Activated naive CD4-positive, alpha-beta T cell treated with anti-CD3 and anti-CD28 coated beads, Interleukin-2, amount 50 U/mL, for 24 hours (primary cell): ENCODE data around the gene PLA2G2C.

Experiments used
- H3K27ac Mint-ChIP-seq: one replicate; pipeline ENCODE4 v1.8.0; 2021; ENCODE audit warnings: mild to moderate bottlenecking, mixed read lengths
- H3K27me3 Mint-ChIP-seq: one replicate; pipeline ENCODE4 v1.8.0; 2021; ENCODE audit warnings: mixed read lengths
- H3K36me3 Mint-ChIP-seq: one replicate; pipeline ENCODE4 v1.8.0; 2021; ENCODE audit warnings: mixed read lengths
- H3K4me1 Mint-ChIP-seq: one replicate; pipeline ENCODE4 v1.8.0; 2021; ENCODE audit warnings: mixed read lengths
- H3K4me3 Mint-ChIP-seq: one replicate; pipeline ENCODE4 v1.8.0; 2021; ENCODE audit warnings: mild to moderate bottlenecking, mixed read lengths
- H3K9me3 Mint-ChIP-seq: one replicate; pipeline ENCODE4 v1.8.0; 2021; ENCODE audit warnings: mixed read lengths

PLA2G2C gene

DNA sequence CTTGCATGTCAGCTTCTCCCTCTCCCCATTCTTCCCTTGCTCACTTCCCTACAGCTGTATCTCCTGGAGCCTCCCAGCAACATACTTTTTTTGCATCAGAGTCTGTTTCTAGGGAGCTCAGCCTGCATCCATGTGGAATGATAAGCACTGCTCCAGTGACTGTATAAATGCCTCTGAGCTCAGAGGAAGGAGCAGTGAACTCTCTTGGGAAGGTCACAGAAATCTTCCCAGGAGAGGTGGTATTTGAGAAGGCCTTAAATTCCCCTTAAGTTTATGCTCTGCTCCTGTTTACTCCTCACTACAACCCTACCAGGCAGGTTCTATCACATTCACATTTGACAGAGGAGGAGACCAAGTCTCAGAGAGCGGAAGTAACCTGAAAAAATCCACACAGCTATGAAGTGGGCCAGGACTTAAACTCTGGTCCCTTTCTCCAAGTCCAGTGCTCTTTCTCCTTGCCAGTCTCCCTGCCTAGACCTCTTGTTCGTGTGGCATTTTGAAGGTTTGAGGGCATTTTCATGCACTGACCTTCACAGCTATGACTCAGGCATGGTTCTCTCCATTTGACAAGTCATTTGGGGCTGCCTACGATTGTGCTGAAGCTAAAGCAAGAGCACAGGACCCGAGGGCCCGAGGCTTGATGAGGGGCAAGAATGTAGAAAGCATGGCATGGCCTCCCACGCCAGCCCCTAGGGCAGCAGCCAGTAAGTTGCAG lies 6.0 kb downstream of the PLA2G2C start:
- H3K27ac Mint-ChIP-seq = no peak overlapping the region
- no peak overlapping the region for H3K4me3 Mint-ChIP-seq
- H3K36me3 Mint-ChIP-seq = no peaks in the 10 kb centered on the region
- H3K4me1 Mint-ChIP-seq = peaks cover 18% of the 10 kb centered on the region
- H3K9me3 Mint-ChIP-seq = no peaks in the 10 kb centered on the region
- H3K27me3 Mint-ChIP-seq = no peaks in the 10 kb centered on the region

DNA sequence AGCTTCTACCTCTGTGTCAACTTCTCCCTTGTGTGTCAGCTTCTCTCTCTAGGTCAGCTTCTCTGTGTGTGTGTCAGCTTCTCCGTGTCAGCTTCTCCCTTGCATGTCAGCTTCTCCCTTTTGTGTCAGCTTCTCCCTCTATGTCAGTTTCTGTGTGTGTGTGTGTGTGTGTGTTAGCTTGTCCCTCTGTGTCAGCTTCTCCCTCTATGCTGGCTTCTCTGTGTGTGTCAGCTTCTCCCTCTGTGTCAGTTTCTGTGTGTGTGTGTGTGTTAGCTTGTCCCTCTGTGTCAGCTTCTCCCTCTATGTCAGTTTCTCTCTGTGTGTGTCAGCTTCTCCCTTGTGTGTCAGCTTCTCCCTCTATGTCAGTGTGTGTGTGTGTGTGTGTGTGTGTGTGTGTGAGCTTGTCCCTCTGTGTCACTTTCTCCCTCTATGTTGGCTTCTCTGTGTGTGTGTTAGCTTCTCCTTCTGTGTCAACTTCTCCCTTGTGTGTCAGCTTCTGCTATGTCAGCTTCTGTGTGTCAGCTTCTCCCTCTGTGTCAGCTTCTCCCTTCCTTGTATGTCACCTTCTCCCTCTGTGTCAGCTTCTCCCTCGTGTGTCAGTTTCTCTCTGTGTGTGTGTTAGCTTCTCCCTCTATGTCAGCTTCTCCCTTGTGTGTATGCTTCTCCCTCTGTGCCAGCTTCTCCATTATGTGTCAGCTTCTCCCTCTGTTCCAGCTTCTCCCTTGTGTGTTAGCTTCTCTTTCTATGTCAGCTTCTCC lies 6.8 kb downstream of the PLA2G2C start:
- Mint-ChIP-seq H3K4me1 (peaks cover 18% of the 10 kb centered on the region), H3K9me3 (no peaks in the 10 kb centered on the region), H3K27me3 (no peaks in the 10 kb centered on the region), H3K27ac (no peak overlapping the region), H3K4me3 (no peak overlapping the region), H3K36me3 (no peaks in the 10 kb centered on the region)

DNA sequence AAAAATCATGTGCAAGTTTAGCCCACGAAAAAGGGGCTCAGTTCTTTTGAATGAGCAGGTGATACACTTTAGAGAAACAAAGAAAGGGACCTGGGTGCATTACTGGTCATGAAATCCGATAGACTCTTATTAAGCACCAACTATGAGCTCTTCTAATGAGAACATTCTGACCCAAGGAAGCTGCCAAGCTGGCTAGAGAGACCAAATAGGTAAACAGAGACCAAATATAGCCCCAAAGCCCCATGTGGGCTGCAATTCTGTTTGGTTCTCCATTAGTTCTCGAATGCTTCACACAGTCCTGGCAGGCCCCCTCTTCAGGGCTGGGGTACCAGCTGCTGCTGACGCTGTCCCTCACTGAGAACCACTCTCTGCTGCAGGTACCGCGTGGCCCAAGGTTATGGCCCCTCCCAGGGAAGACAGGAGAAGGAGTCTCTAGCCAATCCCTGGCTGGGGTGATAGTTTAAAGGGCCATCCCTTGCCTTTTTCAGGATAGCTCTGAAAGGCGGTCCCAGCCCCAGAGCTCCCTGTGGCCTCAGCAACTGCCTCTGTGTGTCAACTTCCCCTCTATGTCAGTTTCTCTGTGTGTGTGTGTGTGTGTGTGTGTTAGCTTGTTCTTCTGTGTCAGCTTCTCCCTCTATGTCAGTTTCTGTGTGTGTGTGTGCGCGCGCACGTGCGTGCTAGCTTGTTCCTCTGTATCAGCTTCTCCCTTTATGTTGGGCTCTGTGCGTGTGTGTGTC lies 7.5 kb downstream of the PLA2G2C start:
- Mint-ChIP-seq H3K27me3 (no peaks in the 10 kb centered on the region), H3K4me1 (peaks cover 12% of the 10 kb centered on the region), H3K4me3 (no peak overlapping the region), H3K9me3 (no peaks in the 10 kb centered on the region), H3K36me3 (no peaks in the 10 kb centered on the region), H3K27ac (no peak overlapping the region)

DNA sequence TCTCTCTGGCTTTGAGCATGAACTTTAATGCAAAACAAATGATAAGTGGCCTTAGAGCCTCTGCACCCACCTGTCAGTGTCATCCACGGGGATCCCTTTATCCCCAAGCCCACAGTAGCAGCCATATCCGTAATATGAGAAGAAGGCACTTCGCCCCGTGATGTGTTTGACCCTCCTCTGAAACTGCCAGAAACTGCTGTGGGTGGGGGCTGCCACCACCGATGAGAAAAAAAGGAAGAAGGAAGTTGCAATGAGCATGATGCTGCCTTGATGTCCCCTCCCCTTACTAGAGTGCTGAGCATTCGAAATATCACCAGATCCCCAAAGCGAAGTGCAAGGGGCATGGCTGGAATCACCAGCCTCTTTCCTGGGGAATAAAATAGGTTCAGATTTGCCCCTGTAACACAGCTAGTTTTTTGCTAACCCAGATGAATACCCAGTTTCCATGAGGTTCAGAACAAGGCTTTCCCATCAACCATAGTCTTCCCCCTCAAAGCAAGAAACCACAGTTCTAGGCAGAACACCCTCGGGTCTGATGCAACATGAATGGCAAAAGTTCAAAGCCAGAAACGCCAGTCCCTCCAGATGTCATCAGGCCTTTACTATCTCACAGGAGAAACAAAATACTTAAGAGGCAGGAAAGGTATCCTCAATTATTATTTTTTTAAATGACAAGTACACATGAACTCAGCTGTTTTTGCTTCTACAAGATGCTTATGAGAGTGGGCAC lies 11.2 kb downstream of the PLA2G2C start:
- H3K4me1 Mint-ChIP-seq = peaks cover 22% of the 10 kb centered on the region
- H3K36me3 Mint-ChIP-seq = no peaks in the 10 kb centered on the region
- no peak overlapping the region for H3K27ac Mint-ChIP-seq
- no peaks in the 10 kb centered on the region for H3K9me3 Mint-ChIP-seq
- no peaks in the 10 kb centered on the region for H3K27me3 Mint-ChIP-seq
- peak overlapping the region; percentile 6 for H3K4me3 Mint-ChIP-seq

GRCh38 chr1:20172033-20172590 lies 14.2 kb downstream of the PLA2G2C start:
- Mint-ChIP-seq H3K27me3 (no peaks in the 10 kb centered on the region), H3K36me3 (no peaks in the 10 kb centered on the region), H3K27ac (no peak overlapping the region), H3K4me1 (peaks cover 22% of the 10 kb centered on the region), H3K4me3 (no peak overlapping the region), H3K9me3 (no peaks in the 10 kb centered on the region)

DNA sequence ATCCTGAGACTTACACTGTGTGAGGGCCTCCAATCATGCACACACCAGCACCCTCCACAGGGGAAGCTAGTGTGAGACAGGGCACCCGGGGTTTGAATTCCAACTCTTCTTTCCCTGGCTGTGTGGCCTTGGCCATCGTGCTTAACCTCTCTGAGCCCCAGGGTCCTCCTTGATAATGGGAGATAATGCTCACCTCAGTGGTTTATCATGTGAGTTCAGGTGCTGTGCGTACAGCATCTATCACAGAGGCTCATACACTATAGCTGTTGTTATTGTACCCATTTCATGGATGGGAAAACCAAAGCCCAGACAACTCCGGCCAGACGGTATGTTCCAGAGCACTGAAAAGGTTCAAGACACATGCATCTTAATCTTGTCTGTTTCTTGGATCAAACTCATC lies 16.4 kb downstream of the PLA2G2C start:
- H3K36me3 Mint-ChIP-seq = peaks cover 4% of the 10 kb centered on the region
- no peak overlapping the region for H3K4me3 Mint-ChIP-seq
- H3K9me3 Mint-ChIP-seq = peaks cover 5% of the 10 kb centered on the region
- H3K27me3 Mint-ChIP-seq = no peaks in the 10 kb centered on the region
- H3K4me1 Mint-ChIP-seq = peaks cover 14% of the 10 kb centered on the region
- no peak overlapping the region for H3K27ac Mint-ChIP-seq

DNA sequence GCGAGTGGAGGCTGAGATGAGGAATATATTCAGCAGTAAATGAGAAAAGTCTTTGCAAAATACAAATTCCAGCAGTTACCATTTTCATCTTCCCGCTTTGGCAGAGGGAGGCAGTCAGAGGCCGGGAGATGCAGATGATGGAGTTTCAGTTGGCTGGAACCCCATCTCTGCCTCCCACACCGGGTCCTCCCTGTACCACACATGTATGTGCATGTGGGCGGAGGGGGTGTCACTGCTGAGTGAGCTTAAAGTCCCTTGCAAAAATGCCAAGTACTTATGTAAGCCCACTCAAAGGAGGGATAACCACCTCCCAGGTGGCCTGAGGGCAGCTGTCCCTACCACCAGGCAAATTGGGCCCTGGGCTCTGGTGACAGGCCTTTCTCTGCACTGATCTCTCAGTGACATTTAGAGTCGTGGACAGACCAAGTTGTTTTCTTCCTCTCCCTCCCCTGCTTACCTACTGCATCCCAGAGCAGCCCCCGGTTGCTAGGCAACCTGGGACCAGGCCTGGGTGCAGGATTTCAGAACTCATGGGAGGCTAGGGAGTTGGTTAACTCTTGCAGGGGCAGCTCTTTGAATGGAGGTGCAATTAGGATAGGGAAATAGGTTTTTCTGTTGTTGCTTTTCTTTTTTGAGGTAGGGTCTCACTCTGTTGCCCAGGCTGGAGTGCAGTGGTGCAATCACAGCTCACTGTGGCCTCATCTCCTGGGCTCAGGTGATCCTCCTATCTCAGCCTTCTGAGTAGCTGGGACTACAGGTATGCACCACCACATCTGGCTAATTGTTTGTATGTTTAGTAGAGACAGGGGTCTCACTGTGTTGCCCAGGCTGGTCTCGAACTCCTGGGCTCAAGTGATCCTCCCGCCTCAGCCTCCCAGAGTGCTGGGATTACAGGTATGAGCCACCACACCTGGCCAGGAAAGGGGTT lies 17.5 kb downstream of the PLA2G2C start:
- H3K27me3 Mint-ChIP-seq = no peaks in the 10 kb centered on the region
- H3K9me3 Mint-ChIP-seq = peaks cover 6% of the 10 kb centered on the region
- no peak overlapping the region for H3K27ac Mint-ChIP-seq

DNA sequence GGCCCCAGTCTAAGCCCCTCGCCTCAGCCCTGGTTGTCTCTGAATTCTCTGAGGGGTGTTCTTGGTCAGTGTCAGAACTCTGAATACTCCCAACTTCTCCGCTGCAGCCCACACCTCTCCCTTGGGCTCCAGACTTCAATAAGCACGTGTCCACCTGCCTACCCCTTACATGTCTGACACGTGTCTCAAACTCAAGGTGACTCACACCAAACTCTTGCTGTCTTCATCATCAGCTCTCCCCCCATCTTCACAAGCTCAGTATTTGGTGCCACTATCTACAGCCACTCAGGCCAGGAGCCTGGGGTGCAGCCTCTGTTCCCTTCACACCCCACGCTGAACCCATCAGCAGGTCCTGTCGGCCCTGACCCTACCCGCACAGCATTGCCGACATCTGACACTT lies 19.2 kb downstream of the PLA2G2C start:
- peaks cover 7% of the 10 kb centered on the region for H3K4me1 Mint-ChIP-seq
- no peak overlapping the region for H3K27ac Mint-ChIP-seq
- no peaks in the 10 kb centered on the region for H3K27me3 Mint-ChIP-seq
- H3K4me3 Mint-ChIP-seq = no peak overlapping the region
- H3K36me3 Mint-ChIP-seq = peaks cover 7% of the 10 kb centered on the region
- peaks cover 6% of the 10 kb centered on the region for H3K9me3 Mint-ChIP-seq

More for the DNA sequence above, 17.5 kb downstream of the PLA2G2C start:
- Mint-ChIP-seq H3K36me3 (peaks cover 4% of the 10 kb centered on the region), H3K4me1 (peaks cover 10% of the 10 kb centered on the region), H3K4me3 (no peak overlapping the region)

DNA sequence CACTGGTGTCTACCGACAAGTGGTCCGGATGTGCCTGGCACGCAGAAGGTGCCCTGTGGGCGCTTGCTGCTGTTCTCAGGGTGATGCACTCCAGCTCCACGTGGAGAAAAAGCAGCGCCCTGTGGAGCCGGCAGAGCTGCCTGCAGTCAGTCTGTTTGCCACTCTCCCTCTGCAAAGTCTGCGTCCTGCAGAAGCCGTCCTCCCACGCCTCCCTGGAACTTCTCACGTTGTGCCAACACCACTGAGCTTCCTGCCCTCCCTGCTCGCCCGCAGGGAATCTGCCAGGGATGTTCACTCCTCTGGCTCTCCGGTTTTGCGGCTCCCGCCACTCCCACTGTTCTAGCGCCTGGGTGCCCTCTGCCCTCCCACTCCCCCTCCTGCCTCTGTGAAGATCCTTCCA lies 20.3 kb downstream of the PLA2G2C start:
- Mint-ChIP-seq H3K4me3 (no peak overlapping the region), H3K27me3 (no peaks in the 10 kb centered on the region), H3K36me3 (peaks cover 9% of the 10 kb centered on the region), H3K27ac (no peak overlapping the region), H3K9me3 (peaks cover 6% of the 10 kb centered on the region), H3K4me1 (no peaks in the 10 kb centered on the region)

GRCh38 chr1:20165522-20165951 lies 20.8 kb downstream of the PLA2G2C start:
- Mint-ChIP-seq H3K4me3 (no peak overlapping the region), H3K36me3 (peaks cover 9% of the 10 kb centered on the region), H3K27me3 (no peaks in the 10 kb centered on the region), H3K27ac (no peak overlapping the region), H3K9me3 (peaks cover 6% of the 10 kb centered on the region), H3K4me1 (no peaks in the 10 kb centered on the region)

GRCh38 chr1:20164694-20165202 lies 21.6 kb downstream of the PLA2G2C start:
- H3K27ac Mint-ChIP-seq = no peak overlapping the region
- peaks cover 6% of the 10 kb centered on the region for H3K9me3 Mint-ChIP-seq
- no peak overlapping the region for H3K4me3 Mint-ChIP-seq
- no peaks in the 10 kb centered on the region for H3K27me3 Mint-ChIP-seq
- peaks cover 9% of the 10 kb centered on the region for H3K36me3 Mint-ChIP-seq
- H3K4me1 Mint-ChIP-seq = no peaks in the 10 kb centered on the region

GRCh38 chr1:20160034-20160433 lies 26.3 kb downstream of the PLA2G2C start:
- H3K27ac Mint-ChIP-seq = no peak overlapping the region
- H3K27me3 Mint-ChIP-seq = no peaks in the 10 kb centered on the region
- H3K4me1 Mint-ChIP-seq = no peaks in the 10 kb centered on the region
- H3K9me3 Mint-ChIP-seq = peaks cover 2% of the 10 kb centered on the region
- no peak overlapping the region for H3K4me3 Mint-ChIP-seq
- peaks cover 6% of the 10 kb centered on the region for H3K36me3 Mint-ChIP-seq

- Mint-ChIP-seq H3K4me3 (no peak overlapping the region), H3K27ac (no peak overlapping the region), H3K9me3 (no peaks in the 10 kb centered on the region), H3K36me3 (peaks cover 6% of the 10 kb centered on the region), H3K27me3 (no peaks in the 10 kb centered on the region), H3K4me1 (peaks cover 8% of the 10 kb centered on the region)
Observed at GRCh38 chr1:20158358-20159070, 27.8 kb downstream of the PLA2G2C start.
